ENCODE results near the gene FALEC.

Gene FALEC

GRCh38 chr1:150521196-150521968, 5.8 kb downstream of the FALEC start:
- no peak overlapping the region for H3K4me3 ChIP-seq (ENCODE audit: low read depth, low read length)
- no peak for DNase-seq (ENCODE audit: low read depth)
- no peak for TF ChIP-seq MYC (IDR thresholded peaks at IDR 0.05; ENCODE audit: low read depth, low read length)
- TF ChIP-seq, protein P1, sequence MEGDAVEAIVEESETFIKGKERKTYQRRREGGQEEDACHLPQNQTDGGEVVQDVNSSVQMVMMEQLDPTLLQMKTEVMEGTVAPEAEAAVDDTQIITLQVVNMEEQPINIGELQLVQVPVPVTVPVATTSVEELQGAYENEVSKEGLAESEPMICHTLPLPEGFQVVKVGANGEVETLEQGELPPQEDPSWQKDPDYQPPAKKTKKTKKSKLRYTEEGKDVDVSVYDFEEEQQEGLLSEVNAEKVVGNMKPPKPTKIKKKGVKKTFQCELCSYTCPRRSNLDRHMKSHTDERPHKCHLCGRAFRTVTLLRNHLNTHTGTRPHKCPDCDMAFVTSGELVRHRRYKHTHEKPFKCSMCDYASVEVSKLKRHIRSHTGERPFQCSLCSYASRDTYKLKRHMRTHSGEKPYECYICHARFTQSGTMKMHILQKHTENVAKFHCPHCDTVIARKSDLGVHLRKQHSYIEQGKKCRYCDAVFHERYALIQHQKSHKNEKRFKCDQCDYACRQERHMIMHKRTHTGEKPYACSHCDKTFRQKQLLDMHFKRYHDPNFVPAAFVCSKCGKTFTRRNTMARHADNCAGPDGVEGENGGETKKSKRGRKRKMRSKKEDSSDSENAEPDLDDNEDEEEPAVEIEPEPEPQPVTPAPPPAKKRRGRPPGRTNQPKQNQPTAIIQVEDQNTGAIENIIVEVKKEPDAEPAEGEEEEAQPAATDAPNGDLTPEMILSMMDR (IDR thresholded peaks at IDR 0.05; ENCODE audit: low read depth, low read length) = no peak
- no peak for TF ChIP-seq POLR2A (IDR thresholded peaks at IDR 0.05; ENCODE audit: extremely low read depth, insufficient read length)

- DNase-seq (ENCODE audit: low read depth) = no peak
- H3K4me3 ChIP-seq (ENCODE audit: low read depth, low read length) = no peak overlapping the region
- no peak for TF ChIP-seq MYC (IDR thresholded peaks at IDR 0.05; ENCODE audit: low read depth, low read length)
- TF ChIP-seq, protein P1 (IDR thresholded peaks at IDR 0.05; ENCODE audit: low read depth, low read length) = no peak
- TF ChIP-seq MAX (IDR thresholded peaks at IDR 0.05; ENCODE audit: low read depth, low read length) = no peak
- TF ChIP-seq POLR2A (IDR thresholded peaks at IDR 0.05; ENCODE audit: extremely low read depth, insufficient read length) = no peak
Measured at GRCh38 chr1:150525348-150525747, 9.8 kb downstream of the FALEC start.

- no peak overlapping the region for H3K4me3 ChIP-seq (ENCODE audit: low read depth, low read length)
- DNase-seq (ENCODE audit: low read depth) = no peak
- TF ChIP-seq, protein P1 (IDR thresholded peaks at IDR 0.05; ENCODE audit: low read depth, low read length) = no peak
- no peak for TF ChIP-seq MYC (IDR thresholded peaks at IDR 0.05; ENCODE audit: low read depth, low read length)
- TF ChIP-seq MAX (IDR thresholded peaks at IDR 0.05; ENCODE audit: low read depth, low read length) = no peak
- no peak for TF ChIP-seq POLR2A (IDR thresholded peaks at IDR 0.05; ENCODE audit: extremely low read depth, insufficient read length)
Measured at GRCh38 chr1:150528196-150528595, 12.6 kb downstream of the FALEC start.

DNA sequence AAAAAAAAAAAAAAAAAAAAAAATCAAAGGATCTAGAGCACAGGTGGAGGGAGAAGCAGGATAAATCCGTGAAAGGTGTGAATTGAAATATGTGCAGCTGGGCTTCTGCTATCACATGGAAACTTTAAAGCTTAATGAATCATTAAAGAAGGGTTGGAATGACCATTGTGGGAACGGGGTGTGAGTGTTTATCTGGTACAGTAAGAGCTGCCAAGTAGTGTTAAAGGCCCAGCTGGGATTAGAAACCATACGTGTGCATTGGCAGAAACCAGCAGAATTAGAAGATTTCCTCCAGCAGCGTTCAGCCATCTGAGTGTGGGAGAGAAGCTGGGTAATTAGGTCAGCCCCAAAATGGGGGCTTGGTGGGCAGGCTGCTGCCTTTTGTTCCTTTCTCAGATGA, 13.5 kb downstream of the FALEC start:
- no peak overlapping the region for H3K4me3 ChIP-seq (ENCODE audit: low read depth, low read length)
- DNase-seq (ENCODE audit: low read depth) = no peak
- TF ChIP-seq MYC (IDR thresholded peaks at IDR 0.05; ENCODE audit: low read depth, low read length) (no peak), MAX (IDR thresholded peaks at IDR 0.05; ENCODE audit: low read depth, low read length) (no peak), POLR2A (IDR thresholded peaks at IDR 0.05; ENCODE audit: extremely low read depth, insufficient read length) (no peak)
- TF ChIP-seq, protein P1 (IDR thresholded peaks at IDR 0.05; ENCODE audit: low read depth, low read length) = no peak

DNA sequence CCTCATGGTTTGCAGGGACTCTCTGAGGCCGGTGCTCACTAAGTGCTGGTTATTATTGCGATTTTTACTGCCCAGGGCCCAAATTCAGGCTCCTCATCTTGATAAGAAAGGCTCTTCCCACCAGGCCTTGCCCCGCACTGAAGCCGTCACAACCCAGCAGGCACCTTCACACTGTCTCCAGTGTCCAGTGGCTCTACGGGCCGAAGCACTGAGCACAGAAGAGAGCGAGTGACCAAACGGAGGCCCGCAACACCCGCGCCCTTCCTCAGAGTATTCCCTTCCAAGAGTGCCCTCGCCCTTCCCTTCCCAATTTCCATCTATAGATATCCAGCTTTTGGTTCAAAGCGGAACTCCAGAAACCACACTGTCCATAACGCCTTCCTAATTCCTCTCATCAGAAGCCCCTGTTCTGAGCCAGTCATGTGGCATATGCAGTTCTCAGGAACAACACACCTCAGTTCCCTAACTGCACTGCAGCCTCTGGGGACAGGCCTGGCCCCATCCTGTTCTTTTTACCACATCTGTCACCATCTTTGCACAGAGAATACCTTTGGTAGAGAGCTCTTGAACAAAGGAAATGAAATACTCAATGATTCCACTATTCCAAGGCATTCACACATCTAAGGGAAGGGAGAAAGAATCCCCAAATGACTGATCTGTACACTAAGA, 15.1 kb downstream of the FALEC start:
- TF ChIP-seq, protein P1 (IDR thresholded peaks at IDR 0.05; ENCODE audit: low read depth, low read length) = no peak
- TF ChIP-seq POLR2A (IDR thresholded peaks at IDR 0.05; ENCODE audit: extremely low read depth, insufficient read length) = no peak
- TF ChIP-seq MAX (IDR thresholded peaks at IDR 0.05; ENCODE audit: low read depth, low read length) = no peak
- TF ChIP-seq MYC (IDR thresholded peaks at IDR 0.05; ENCODE audit: low read depth, low read length) = no peak
- no peak for DNase-seq (ENCODE audit: low read depth)
- no peak overlapping the region for H3K4me3 ChIP-seq (ENCODE audit: low read depth, low read length)

Measured in NB4 (cell line).